ENCODE results near the gene SLC39A6.
"Not testable (repeated sequence)": the region's sequence is repeated elsewhere in the genome, so short reads cannot be mapped to it uniquely, and the experiment has no call there.

Gene SLC39A6

DNA sequence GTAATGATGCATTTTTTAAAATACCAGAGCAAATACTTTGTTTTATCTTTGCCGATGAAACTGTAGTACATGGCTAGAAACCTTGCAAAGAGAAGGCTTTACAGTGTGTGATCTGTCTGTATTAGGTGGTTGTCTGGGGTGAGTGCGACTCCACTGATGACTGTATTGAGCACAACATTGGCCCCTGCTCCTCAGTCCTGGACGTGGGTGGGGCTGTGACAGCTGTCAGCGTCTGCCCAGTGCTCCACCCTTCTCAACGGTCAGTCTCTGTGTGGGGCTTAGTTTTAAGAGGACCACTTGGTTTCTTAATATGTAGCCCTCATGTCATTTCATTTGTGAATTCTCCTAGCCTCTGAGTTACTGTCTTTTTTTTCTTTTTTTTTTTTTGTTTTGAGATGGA is 40.8 kb upstream of the SLC39A6 start:
- peaks cover 4% of the 10 kb centered on the region for H3K36me3 ChIP-seq (ENCODE audit: control insufficient read depth, insufficient read depth, low read length)
- DNase-seq, result no peak
- H3K4me1 ChIP-seq (ENCODE audit: control insufficient read depth, low read depth, low read length), result no peaks in the 10 kb centered on the region

DNA sequence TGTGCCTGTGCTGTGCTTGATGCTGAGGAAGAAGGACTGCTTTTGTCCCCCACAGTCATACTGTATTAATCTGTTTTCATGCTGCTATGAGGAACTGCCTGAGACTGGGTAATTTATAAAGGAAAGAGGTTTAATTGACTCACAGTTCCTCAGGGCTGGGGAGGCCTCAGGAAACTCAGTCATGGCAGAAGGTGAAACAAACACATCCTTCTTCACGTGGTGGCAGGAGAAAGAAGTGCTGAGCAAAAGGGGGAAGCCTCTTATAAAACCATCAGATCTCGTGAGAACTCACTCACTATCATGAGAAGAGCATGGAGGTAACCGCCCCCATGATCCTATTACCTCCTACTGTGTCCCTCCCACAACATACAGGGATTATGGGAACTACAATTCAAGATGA is 39.2 kb upstream of the SLC39A6 start:
- not testable (repeated sequence) for H3K27ac ChIP-seq (ENCODE audit: low read depth, low read length); DNase-seq; H3K4me3 ChIP-seq (ENCODE audit: low read length); H2BK15ac ChIP-seq (replicated peaks; ENCODE audit: low read depth); H3K79me1 ChIP-seq (ENCODE audit: low read length); H3K4ac ChIP-seq (ENCODE audit: low read depth, low read length); H2BK5ac ChIP-seq (ENCODE audit: low read length); H3K36me3 ChIP-seq (ENCODE audit: control insufficient read depth, insufficient read depth, low read length); H2BK120ac ChIP-seq (ENCODE audit: low read depth, low read length); H3K18ac ChIP-seq (ENCODE audit: low read length); H3K27me3 ChIP-seq (ENCODE audit: insufficient read depth, low read length, poor library complexity); H3K4me2 ChIP-seq (ENCODE audit: low read length); H3K79me2 ChIP-seq (ENCODE audit: control insufficient read depth, insufficient read depth, low read length); H2AK5ac ChIP-seq (ENCODE audit: low read length); H3K4me1 ChIP-seq (ENCODE audit: control insufficient read depth, low read depth, low read length); H3K56ac ChIP-seq (ENCODE audit: low read length); H4K5ac ChIP-seq (ENCODE audit: low read length); H4K8ac ChIP-seq (ENCODE audit: low read depth, low read length); H3K9ac ChIP-seq (ENCODE audit: low read length); H3K23ac ChIP-seq (ENCODE audit: low read length)
- no CpG with 5 or more reads among the region's 3 CpGs for WGBS (ENCODE audit: extremely low coverage, insufficient coverage, low lambda C conversion rate)

More for the DNA sequence above, 40.8 kb upstream of the SLC39A6 start:
- Histone ChIP-seq H3K23ac (ENCODE audit: low read length) (no peak overlapping the region), H3K27me3 (ENCODE audit: insufficient read depth, low read length, poor library complexity) (no peaks in the 10 kb centered on the region), H2AK5ac (ENCODE audit: low read length) (no peak overlapping the region), H3K4ac (ENCODE audit: low read depth, low read length) (no peak overlapping the region), H2BK15ac (replicated peaks; ENCODE audit: low read depth) (no peak overlapping the region), H3K9ac (ENCODE audit: low read length) (no peak overlapping the region), H4K5ac (ENCODE audit: low read length) (no peak overlapping the region), H2BK5ac (ENCODE audit: low read length) (no peak overlapping the region), H2BK120ac (ENCODE audit: low read depth, low read length) (no peak overlapping the region), H3K56ac (ENCODE audit: low read length) (no peak overlapping the region), H3K4me2 (ENCODE audit: low read length) (no peak overlapping the region), H3K79me2 (ENCODE audit: control insufficient read depth, insufficient read depth, low read length) (no peaks in the 10 kb centered on the region), H3K4me3 (ENCODE audit: low read length) (no peak overlapping the region), H4K8ac (ENCODE audit: low read depth, low read length) (no peak overlapping the region), H3K18ac (ENCODE audit: low read length) (no peak overlapping the region), H3K27ac (ENCODE audit: low read depth, low read length) (no peak overlapping the region), H3K79me1 (ENCODE audit: low read length) (no peaks in the 10 kb centered on the region)
- WGBS (ENCODE audit: extremely low coverage, insufficient coverage, low lambda C conversion rate), result no CpG with 5 or more reads among the region's 5 CpGs

DNA sequence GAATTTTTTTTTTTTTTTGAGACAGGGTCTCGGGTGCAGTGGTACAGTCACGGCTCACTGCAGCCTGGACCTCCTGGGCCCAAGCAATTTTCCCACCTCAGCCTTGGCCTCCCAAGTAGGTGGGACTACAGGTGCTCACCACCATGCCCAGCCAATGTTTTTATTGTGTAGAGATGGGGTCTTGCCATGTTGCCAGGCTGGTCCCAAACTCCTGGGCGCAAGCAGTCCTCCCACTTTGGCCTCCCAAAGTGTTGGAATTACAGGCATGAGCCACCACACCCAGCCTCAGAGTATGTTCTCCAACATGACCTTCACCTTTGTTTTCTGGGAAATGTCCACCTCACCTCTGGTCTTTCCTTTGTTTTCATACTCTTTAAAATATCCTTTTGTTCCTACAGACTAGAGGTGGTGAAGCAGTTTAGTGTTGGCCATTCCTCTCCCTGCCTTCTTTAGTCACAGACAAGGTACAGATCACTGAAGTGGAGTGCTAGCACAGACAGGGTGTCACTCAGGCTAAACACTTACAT is 38.6 kb upstream of the SLC39A6 start:
- Histone ChIP-seq H3K4ac (ENCODE audit: low read depth, low read length) (no peak overlapping the region), H3K27me3 (ENCODE audit: insufficient read depth, low read length, poor library complexity) (no peaks in the 10 kb centered on the region), H2BK120ac (ENCODE audit: low read depth, low read length) (no peak overlapping the region), H3K36me3 (ENCODE audit: control insufficient read depth, insufficient read depth, low read length) (peaks cover 4% of the 10 kb centered on the region), H4K5ac (ENCODE audit: low read length) (no peak overlapping the region), H2BK5ac (ENCODE audit: low read length) (no peak overlapping the region), H2AK5ac (ENCODE audit: low read length) (no peak overlapping the region), H3K4me2 (ENCODE audit: low read length) (no peak overlapping the region), H3K4me3 (ENCODE audit: low read length) (no peak overlapping the region), H3K79me1 (ENCODE audit: low read length) (no peaks in the 10 kb centered on the region), H3K27ac (ENCODE audit: low read depth, low read length) (no peak overlapping the region), H3K79me2 (ENCODE audit: control insufficient read depth, insufficient read depth, low read length) (no peaks in the 10 kb centered on the region), H3K9ac (ENCODE audit: low read length) (no peak overlapping the region), H3K18ac (ENCODE audit: low read length) (no peak overlapping the region), H3K4me1 (ENCODE audit: control insufficient read depth, low read depth, low read length) (no peaks in the 10 kb centered on the region), H2BK15ac (replicated peaks; ENCODE audit: low read depth) (no peak overlapping the region), H3K56ac (ENCODE audit: low read length) (no peak overlapping the region), H3K23ac (ENCODE audit: low read length) (no peak overlapping the region), H4K8ac (ENCODE audit: low read depth, low read length) (no peak overlapping the region)
- WGBS (ENCODE audit: extremely low coverage, insufficient coverage, low lambda C conversion rate), result no CpG with 5 or more reads among the region's 3 CpGs
- DNase-seq, result no peak

DNA sequence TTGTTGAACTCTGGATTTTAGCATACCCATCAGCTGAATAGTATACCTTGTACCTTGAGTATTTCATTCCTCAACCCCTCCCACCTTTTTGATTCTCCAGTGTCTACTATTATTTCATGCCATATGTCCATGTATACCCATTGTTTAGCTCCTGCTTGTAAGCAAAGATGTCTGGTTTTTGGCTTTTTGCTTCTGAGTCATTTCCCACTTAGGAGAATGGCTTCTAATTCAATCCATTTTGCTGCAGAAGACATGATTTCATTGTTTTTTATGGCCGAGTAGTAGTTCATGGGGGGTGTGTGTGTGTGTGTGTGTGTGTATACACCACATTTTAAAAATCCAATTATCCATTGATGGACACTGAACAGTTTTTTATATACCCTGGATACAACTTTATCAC is 33.8 kb upstream of the SLC39A6 start:
- H2BK5ac ChIP-seq (ENCODE audit: low read length), result no peak overlapping the region
- no peaks in the 10 kb centered on the region for H3K4me1 ChIP-seq (ENCODE audit: control insufficient read depth, low read depth, low read length)
- H3K4me3 ChIP-seq (ENCODE audit: low read length), result no peak overlapping the region
- H3K56ac ChIP-seq (ENCODE audit: low read length), result no peak overlapping the region
- H2BK120ac ChIP-seq (ENCODE audit: low read depth, low read length), result no peak overlapping the region
- no peaks in the 10 kb centered on the region for H3K27me3 ChIP-seq (ENCODE audit: insufficient read depth, low read length, poor library complexity)
- H3K36me3 ChIP-seq (ENCODE audit: control insufficient read depth, insufficient read depth, low read length), result peaks cover 2% of the 10 kb centered on the region
- no peak overlapping the region for H2BK15ac ChIP-seq (replicated peaks; ENCODE audit: low read depth)
- no peaks in the 10 kb centered on the region for H3K79me1 ChIP-seq (ENCODE audit: low read length)
- H3K9ac ChIP-seq (ENCODE audit: low read length), result no peak overlapping the region
- no peak overlapping the region for H4K8ac ChIP-seq (ENCODE audit: low read depth, low read length)
- no peak overlapping the region for H3K23ac ChIP-seq (ENCODE audit: low read length)
- no peak overlapping the region for H4K5ac ChIP-seq (ENCODE audit: low read length)
- no peak overlapping the region for H2AK5ac ChIP-seq (ENCODE audit: low read length)
- no peaks in the 10 kb centered on the region for H3K79me2 ChIP-seq (ENCODE audit: control insufficient read depth, insufficient read depth, low read length)
- no CpG with 5 or more reads among the region's 1 CpG for WGBS (ENCODE audit: extremely low coverage, insufficient coverage, low lambda C conversion rate)
- no peak for DNase-seq
- H3K27ac ChIP-seq (ENCODE audit: low read depth, low read length), result no peak overlapping the region
- no peak overlapping the region for H3K4ac ChIP-seq (ENCODE audit: low read depth, low read length)
- no peak overlapping the region for H3K4me2 ChIP-seq (ENCODE audit: low read length)
- no peak overlapping the region for H3K18ac ChIP-seq (ENCODE audit: low read length)

DNA sequence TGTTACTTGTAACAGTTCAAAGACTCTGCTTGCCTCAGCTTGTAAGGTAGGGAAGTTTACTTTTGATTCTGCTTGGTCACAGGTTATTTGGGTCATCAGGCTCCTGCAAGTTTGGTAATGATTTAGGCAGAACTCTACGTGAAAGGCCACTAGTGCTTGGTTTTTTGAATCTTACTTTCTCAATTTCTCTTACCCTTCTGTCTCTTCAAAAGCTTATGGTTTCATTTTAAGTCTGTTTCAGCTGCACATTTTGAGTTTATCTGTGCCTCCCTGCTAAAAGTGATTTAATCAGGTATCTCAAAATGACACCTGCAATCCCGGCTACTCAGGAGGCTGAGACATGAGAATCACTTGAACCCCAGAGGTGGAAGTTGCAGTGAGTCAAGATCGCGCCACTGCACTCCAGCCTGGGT is 31.8 kb upstream of the SLC39A6 start:
- no peak overlapping the region for H3K56ac ChIP-seq (ENCODE audit: low read length)
- no peak overlapping the region for H3K18ac ChIP-seq (ENCODE audit: low read length)
- no peak for DNase-seq
- no peak overlapping the region for H3K4ac ChIP-seq (ENCODE audit: low read depth, low read length)
- no peaks in the 10 kb centered on the region for H3K27me3 ChIP-seq (ENCODE audit: insufficient read depth, low read length, poor library complexity)
- no peak overlapping the region for H2BK5ac ChIP-seq (ENCODE audit: low read length)
- H2BK120ac ChIP-seq (ENCODE audit: low read depth, low read length), result no peak overlapping the region
- WGBS (ENCODE audit: extremely low coverage, insufficient coverage, low lambda C conversion rate), result no CpG with 5 or more reads among the region's 4 CpGs
- H3K79me2 ChIP-seq (ENCODE audit: control insufficient read depth, insufficient read depth, low read length), result no peaks in the 10 kb centered on the region
- H3K4me2 ChIP-seq (ENCODE audit: low read length), result no peak overlapping the region
- H3K23ac ChIP-seq (ENCODE audit: low read length), result no peak overlapping the region
- H3K79me1 ChIP-seq (ENCODE audit: low read length), result no peaks in the 10 kb centered on the region
- no peak overlapping the region for H3K4me3 ChIP-seq (ENCODE audit: low read length)
- no peak overlapping the region for H2AK5ac ChIP-seq (ENCODE audit: low read length)
- H3K4me1 ChIP-seq (ENCODE audit: control insufficient read depth, low read depth, low read length), result no peaks in the 10 kb centered on the region
- no peak overlapping the region for H3K9ac ChIP-seq (ENCODE audit: low read length)
- H4K5ac ChIP-seq (ENCODE audit: low read length), result no peak overlapping the region
- H3K36me3 ChIP-seq (ENCODE audit: control insufficient read depth, insufficient read depth, low read length), result peaks cover 3% of the 10 kb centered on the region
- no peak overlapping the region for H3K27ac ChIP-seq (ENCODE audit: low read depth, low read length)
- H4K8ac ChIP-seq (ENCODE audit: low read depth, low read length), result no peak overlapping the region
- no peak overlapping the region for H2BK15ac ChIP-seq (replicated peaks; ENCODE audit: low read depth)

DNA sequence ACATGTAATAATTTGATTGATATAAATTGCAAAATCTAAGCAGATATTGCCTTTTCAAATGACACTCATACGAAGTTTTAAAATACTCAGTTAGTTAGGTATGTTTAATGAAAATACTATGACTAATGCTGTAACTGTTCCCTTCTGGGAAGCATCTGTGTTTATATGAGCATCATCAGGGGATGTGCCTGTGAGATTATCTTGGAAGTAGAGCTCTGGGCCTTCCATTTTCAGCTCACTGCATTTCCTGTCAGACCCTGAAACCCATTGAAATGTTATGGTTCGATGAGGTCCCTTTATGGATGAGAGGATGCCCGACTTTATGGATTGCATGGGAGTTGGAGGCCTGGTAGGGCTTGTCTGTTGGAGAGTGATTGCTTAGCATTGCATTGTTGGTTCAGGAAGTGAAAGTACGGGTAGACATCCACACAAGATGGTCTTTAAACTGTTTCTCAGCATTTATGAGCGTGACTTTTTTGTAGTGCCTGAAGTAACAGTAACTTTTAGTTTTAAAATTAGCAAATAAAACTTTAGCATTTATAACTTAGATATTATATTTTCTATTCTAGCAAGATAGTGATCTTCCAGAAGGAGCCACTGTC is 29.2 kb upstream of the SLC39A6 start:
- H2AK5ac ChIP-seq (ENCODE audit: low read length), result no peak overlapping the region
- no peak overlapping the region for H3K4me3 ChIP-seq (ENCODE audit: low read length)
- DNase-seq, result no peak
- H2BK15ac ChIP-seq (replicated peaks; ENCODE audit: low read depth), result no peak overlapping the region
- no peaks in the 10 kb centered on the region for H3K27me3 ChIP-seq (ENCODE audit: insufficient read depth, low read length, poor library complexity)
- H3K23ac ChIP-seq (ENCODE audit: low read length), result no peak overlapping the region
- H3K9ac ChIP-seq (ENCODE audit: low read length), result no peak overlapping the region
- H4K5ac ChIP-seq (ENCODE audit: low read length), result no peak overlapping the region
- no peak overlapping the region for H3K18ac ChIP-seq (ENCODE audit: low read length)
- no peak overlapping the region for H2BK120ac ChIP-seq (ENCODE audit: low read depth, low read length)
- no peak overlapping the region for H3K56ac ChIP-seq (ENCODE audit: low read length)
- no peak overlapping the region for H3K4me2 ChIP-seq (ENCODE audit: low read length)
- no peak overlapping the region for H3K27ac ChIP-seq (ENCODE audit: low read depth, low read length)
- H3K79me1 ChIP-seq (ENCODE audit: low read length), result no peaks in the 10 kb centered on the region
- H3K4me1 ChIP-seq (ENCODE audit: control insufficient read depth, low read depth, low read length), result no peaks in the 10 kb centered on the region
- H3K36me3 ChIP-seq (ENCODE audit: control insufficient read depth, insufficient read depth, low read length), result peaks cover 5% of the 10 kb centered on the region
- H3K4ac ChIP-seq (ENCODE audit: low read depth, low read length), result no peak overlapping the region
- no peak overlapping the region for H2BK5ac ChIP-seq (ENCODE audit: low read length)
- no peaks in the 10 kb centered on the region for H3K79me2 ChIP-seq (ENCODE audit: control insufficient read depth, insufficient read depth, low read length)
- WGBS (ENCODE audit: extremely low coverage, insufficient coverage, low lambda C conversion rate), result no CpG with 5 or more reads among the region's 5 CpGs
- H4K8ac ChIP-seq (ENCODE audit: low read depth, low read length), result no peak overlapping the region

Measured in mesendoderm (in vitro differentiated cells).